Osteoblast (primary cell): ENCODE data around the gene TRIM32. TPM values are rescaled to one million over a fixed set of nuclear protein-coding genes. Genes with fewer than 3 reads are reported as not detected.

ENCODE experiments used
- DNase-seq: peaks from one replicate; pipeline ENCODE4 v3.0.0; 2011; ENCODE audit warnings: low spot score, mixed read lengths; ENCODE audit not compliant: insufficient read length; ENCODE audit errors: missing footprints
- H2AFZ ChIP-seq: 2 replicates; pipeline ENCODE4 v1.6.0; 2011; ENCODE audit warnings: mild to moderate bottlenecking, low read length
- H3K27ac ChIP-seq: 2 replicates; pipeline ENCODE4 v1.5.1; 2011; ENCODE audit warnings: mild to moderate bottlenecking, low read depth, low read length, moderate library complexity
- H3K27me3 ChIP-seq: 2 replicates; pipeline ENCODE4 v1.6.0; 2012; ENCODE audit warnings: mild to moderate bottlenecking, control low read depth, inconsistent platforms, low read length, moderate library complexity; ENCODE audit not compliant: insufficient read depth
- H3K36me3 ChIP-seq: 2 replicates; pipeline ENCODE4 v1.5.1; 2011; ENCODE audit warnings: mild to moderate bottlenecking, low read length, control low read depth, moderate library complexity; ENCODE audit not compliant: insufficient read depth
- H3K4me1 ChIP-seq: 2 replicates; pipeline ENCODE4 v1.5.1; 2011; ENCODE audit warnings: mild to moderate bottlenecking, low read length, control low read depth, moderate library complexity; ENCODE audit not compliant: insufficient read depth
- H3K4me2 ChIP-seq: 2 replicates; pipeline ENCODE4 v1.6.0; 2011; ENCODE audit warnings: mild to moderate bottlenecking, low read length; ENCODE audit not compliant: insufficient read depth
- H3K4me3 ChIP-seq: fragments of 200-600 bp; sonication (generic); 3 replicates; pipeline ENCODE4 v1.5.1; 2012; ENCODE audit warnings: mild to moderate bottlenecking, low read length, inconsistent platforms; ENCODE audit not compliant: insufficient read depth
- H3K79me2 ChIP-seq: 2 replicates; pipeline ENCODE4 v1.6.0; 2012; ENCODE audit warnings: mild to moderate bottlenecking, low read length, control low read depth, inconsistent platforms; ENCODE audit not compliant: insufficient read depth
- H3K9me3 ChIP-seq: 2 replicates; pipeline ENCODE4 v1.5.1; 2011; ENCODE audit warnings: low read depth, low read length, control low read depth
- H4K20me1 ChIP-seq: 2 replicates; pipeline ENCODE4 v1.6.0; 2012; ENCODE audit warnings: mild to moderate bottlenecking, low read length, control low read depth; ENCODE audit not compliant: insufficient read depth
- total RNA-seq: library from RNA; depleted of rRNA; stranded (reverse); fragments of >200 nt; gene quantifications from 2 replicates; pipeline ENCODE4 v1.2.3, GENCODE V29; 2012
- TF ChIP-seq, protein P1 (sequence below): IDR thresholded peaks from 2 replicates; pipeline ENCODE4 v1.5.1; 2011; ENCODE audit warnings: mild to moderate bottlenecking, low read depth, low read length, moderate library complexity; ENCODE audit errors: extremely low read depth

TRIM32 gene
- total RNA-seq, 1 donor, result 34.7 TPM

DNA sequence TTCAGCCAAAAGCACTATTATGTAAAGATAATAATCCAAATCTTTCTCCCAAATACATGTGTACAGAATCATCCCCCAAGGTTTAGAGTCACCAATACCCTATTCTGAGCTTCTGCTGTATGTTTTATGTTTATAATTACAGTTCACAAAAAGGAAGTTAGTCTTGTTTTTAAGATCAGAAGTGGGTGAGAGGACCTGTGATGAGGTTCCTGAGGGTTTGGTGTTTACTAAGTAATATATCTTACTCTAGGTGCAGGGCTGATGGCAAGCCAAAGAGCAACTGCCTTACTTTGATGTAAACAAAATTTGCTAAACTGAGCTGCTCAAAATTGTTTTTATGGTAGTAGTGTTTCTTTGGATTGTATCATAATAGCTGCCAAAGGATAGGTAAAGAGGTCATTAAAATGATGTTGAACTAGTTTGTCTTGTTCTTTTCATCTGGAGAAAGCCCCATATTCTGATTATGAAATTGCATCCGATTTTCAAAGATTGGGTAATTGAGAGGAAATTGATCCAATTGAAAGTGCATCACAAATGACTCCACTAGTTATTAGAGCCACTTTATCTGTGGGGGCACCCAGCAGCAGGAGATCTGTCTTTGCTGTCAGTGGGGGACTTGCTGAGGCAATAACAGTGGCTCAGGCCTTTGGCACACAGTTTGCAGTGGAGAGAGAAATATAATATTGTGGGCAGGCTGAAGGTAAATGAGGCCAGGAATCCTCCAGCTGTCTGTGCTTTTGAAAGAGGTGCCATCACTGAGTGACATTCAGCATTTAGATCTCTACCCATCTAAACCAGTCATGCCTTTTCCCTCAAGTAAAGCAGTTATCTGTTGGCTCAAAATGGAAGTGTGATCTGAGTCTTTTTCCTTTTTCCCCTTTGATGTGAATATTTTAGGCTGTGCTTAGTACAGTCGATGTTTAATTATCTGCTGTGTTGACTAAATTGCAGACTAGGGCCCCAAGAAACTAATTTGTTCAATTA is 14.1 kb downstream of the TRIM32 start:
- peaks cover 62% of the 10 kb centered on the region for H3K79me2 ChIP-seq
- H3K27ac ChIP-seq, result no peak overlapping the region
- no peaks in the 10 kb centered on the region for H3K27me3 ChIP-seq
- peaks cover 55% of the 10 kb centered on the region for H4K20me1 ChIP-seq
- TF ChIP-seq, protein P1, sequence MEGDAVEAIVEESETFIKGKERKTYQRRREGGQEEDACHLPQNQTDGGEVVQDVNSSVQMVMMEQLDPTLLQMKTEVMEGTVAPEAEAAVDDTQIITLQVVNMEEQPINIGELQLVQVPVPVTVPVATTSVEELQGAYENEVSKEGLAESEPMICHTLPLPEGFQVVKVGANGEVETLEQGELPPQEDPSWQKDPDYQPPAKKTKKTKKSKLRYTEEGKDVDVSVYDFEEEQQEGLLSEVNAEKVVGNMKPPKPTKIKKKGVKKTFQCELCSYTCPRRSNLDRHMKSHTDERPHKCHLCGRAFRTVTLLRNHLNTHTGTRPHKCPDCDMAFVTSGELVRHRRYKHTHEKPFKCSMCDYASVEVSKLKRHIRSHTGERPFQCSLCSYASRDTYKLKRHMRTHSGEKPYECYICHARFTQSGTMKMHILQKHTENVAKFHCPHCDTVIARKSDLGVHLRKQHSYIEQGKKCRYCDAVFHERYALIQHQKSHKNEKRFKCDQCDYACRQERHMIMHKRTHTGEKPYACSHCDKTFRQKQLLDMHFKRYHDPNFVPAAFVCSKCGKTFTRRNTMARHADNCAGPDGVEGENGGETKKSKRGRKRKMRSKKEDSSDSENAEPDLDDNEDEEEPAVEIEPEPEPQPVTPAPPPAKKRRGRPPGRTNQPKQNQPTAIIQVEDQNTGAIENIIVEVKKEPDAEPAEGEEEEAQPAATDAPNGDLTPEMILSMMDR, result no peak
- no peak for DNase-seq
- H3K9me3 ChIP-seq, result no peaks in the 10 kb centered on the region
- peaks cover 39% of the 10 kb centered on the region for H3K36me3 ChIP-seq
- no peak overlapping the region for H3K4me3 ChIP-seq
- peaks cover 26% of the 10 kb centered on the region for H3K4me1 ChIP-seq
- H2AFZ ChIP-seq, result no peak overlapping the region
- no peak overlapping the region for H3K4me2 ChIP-seq

DNA sequence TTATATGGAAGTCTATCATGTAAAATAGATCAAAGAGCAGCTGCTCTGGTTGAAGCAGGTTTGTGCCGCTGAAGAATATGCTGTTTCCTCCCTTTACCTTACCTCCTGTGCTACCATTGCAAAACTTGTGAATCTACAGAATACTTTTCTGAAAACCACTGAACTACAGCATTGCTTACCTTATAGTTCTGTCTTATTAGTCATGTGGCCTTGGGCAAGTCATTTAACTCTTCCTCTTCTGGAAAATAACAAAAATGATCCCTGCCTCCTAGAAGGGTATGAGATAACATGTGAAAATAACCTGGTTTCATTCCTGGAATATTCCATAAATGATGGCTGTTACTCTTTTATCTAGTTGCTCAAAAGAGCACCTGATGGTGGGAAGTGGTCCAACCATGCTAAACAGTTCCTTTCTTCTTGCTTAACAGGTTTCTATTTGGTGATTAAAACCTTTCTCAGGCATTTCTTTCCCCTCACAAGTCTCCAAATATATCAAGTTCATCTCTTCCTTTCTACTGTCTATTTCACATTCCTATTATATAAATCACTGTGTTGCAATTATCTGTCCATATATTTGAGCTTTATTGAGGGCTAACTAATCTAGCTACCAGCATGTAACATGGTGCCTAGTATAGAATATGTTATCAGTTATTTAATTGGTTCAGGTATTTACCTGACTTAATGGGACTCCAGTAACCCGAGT is 15.0 kb downstream of the TRIM32 start:
- no peak for DNase-seq
- TF ChIP-seq, protein P1, result no peak
- Histone ChIP-seq H2AFZ (no peak overlapping the region), H3K4me2 (no peak overlapping the region), H4K20me1 (peaks cover 60% of the 10 kb centered on the region), H3K4me3 (no peak overlapping the region), H3K27ac (no peak overlapping the region), H3K4me1 (peaks cover 19% of the 10 kb centered on the region), H3K79me2 (peaks cover 55% of the 10 kb centered on the region), H3K9me3 (no peaks in the 10 kb centered on the region), H3K36me3 (peaks cover 39% of the 10 kb centered on the region), H3K27me3 (no peaks in the 10 kb centered on the region)

- no peak overlapping the region for H3K4me2 ChIP-seq
- H3K36me3 ChIP-seq, result peaks cover 27% of the 10 kb centered on the region
- H3K27ac ChIP-seq, result no peak overlapping the region
- no peak overlapping the region for H2AFZ ChIP-seq
- no peak overlapping the region for H3K4me3 ChIP-seq
- no peaks in the 10 kb centered on the region for H3K9me3 ChIP-seq
- H4K20me1 ChIP-seq, result peaks cover 54% of the 10 kb centered on the region
- peaks cover 7% of the 10 kb centered on the region for H3K4me1 ChIP-seq
- peaks cover 44% of the 10 kb centered on the region for H3K79me2 ChIP-seq
- H3K27me3 ChIP-seq, result no peaks in the 10 kb centered on the region
- no peak for DNase-seq
- TF ChIP-seq, protein P1, result no peak
Measured at GRCh38 chr9:116703634-116704033, 16.5 kb downstream of the TRIM32 start.

DNA sequence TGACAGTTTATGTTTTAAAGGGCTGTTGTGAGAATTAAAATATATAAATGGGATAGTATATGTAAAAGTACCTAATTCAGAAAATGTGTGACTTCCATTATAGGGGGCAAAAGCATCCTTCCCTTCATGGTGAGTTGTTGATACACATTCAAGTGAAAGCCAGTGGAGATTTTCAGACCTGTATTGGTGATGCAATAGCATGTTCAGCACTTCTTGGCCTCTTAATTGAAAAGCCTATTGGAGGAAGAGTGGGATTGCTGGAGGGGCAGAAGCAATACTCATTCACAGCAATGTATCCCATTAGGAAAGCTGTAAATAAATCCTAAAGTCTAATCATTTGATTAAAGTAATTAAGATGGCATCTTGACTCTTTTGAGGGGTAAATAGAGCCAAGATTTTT is 17.4 kb downstream of the TRIM32 start:
- H3K4me1 ChIP-seq, result peaks cover 7% of the 10 kb centered on the region
- no peak overlapping the region for H3K4me3 ChIP-seq
- H3K79me2 ChIP-seq, result peaks cover 36% of the 10 kb centered on the region
- H3K9me3 ChIP-seq, result no peaks in the 10 kb centered on the region
- peaks cover 19% of the 10 kb centered on the region for H3K36me3 ChIP-seq
- DNase-seq, result no peak
- TF ChIP-seq, protein P1, result no peak
- H3K27ac ChIP-seq, result no peak overlapping the region
- H2AFZ ChIP-seq, result no peak overlapping the region
- no peak overlapping the region for H3K4me2 ChIP-seq
- peaks cover 46% of the 10 kb centered on the region for H4K20me1 ChIP-seq
- no peaks in the 10 kb centered on the region for H3K27me3 ChIP-seq
